ENCODE measurements around the gene CYP2W1.
"Not testable (repeated sequence)": the region's sequence is repeated elsewhere in the genome, so short reads cannot be mapped to it uniquely, and the experiment has no call there.

Gene CYP2W1

GRCh38 chr7:1029637-1030443 lies 46.9 kb downstream of the CYP2W1 start:
- Histone ChIP-seq H3K4me3 (no peak overlapping the region), H3K9me3 (ENCODE audit: low read depth, low read length) (no peaks in the 10 kb centered on the region), H3K9ac (ENCODE audit: insufficient read length) (no peak overlapping the region), H3K27ac (no peak overlapping the region), H3K36me3 (ENCODE audit: insufficient read depth, low read length) (no peaks in the 10 kb centered on the region)
- no peak for DNase-seq (ENCODE audit: low read depth, low spot score)
- TF ChIP-seq POLR2AphosphoS5 (IDR thresholded peaks at IDR 0.05; ENCODE audit: borderline replicate concordance, low read depth, low read length) (no peak), EZH2 (IDR thresholded peaks at IDR 0.05) (no peak), FOXP2 (optimal IDR thresholded peaks at IDR 0.05; ENCODE audit: control extremely low read depth, extremely low read length, insufficient read depth) (no peak)

GRCh38 chr7:1030444-1031070 lies 47.6 kb downstream of the CYP2W1 start:
- DNase-seq (ENCODE audit: low read depth, low spot score), result no peak
- Histone ChIP-seq H3K9me3 (ENCODE audit: low read depth, low read length) (no peaks in the 10 kb centered on the region), H3K9ac (ENCODE audit: insufficient read length) (no peak overlapping the region), H3K4me3 (no peak overlapping the region), H3K36me3 (ENCODE audit: insufficient read depth, low read length) (no peaks in the 10 kb centered on the region), H3K27ac (no peak overlapping the region)
- no peak for TF ChIP-seq POLR2AphosphoS5 (IDR thresholded peaks at IDR 0.05; ENCODE audit: borderline replicate concordance, low read depth, low read length)

GRCh38 chr7:1031716-1032455 lies 48.9 kb downstream of the CYP2W1 start:
- no peak overlapping the region for H3K9ac ChIP-seq (ENCODE audit: insufficient read length)
- no peaks in the 10 kb centered on the region for H3K9me3 ChIP-seq (ENCODE audit: low read depth, low read length)
- no peak for DNase-seq (ENCODE audit: low read depth, low spot score)
- TF ChIP-seq EZH2 (IDR thresholded peaks at IDR 0.05) (no peak), POLR2AphosphoS5 (IDR thresholded peaks at IDR 0.05; ENCODE audit: borderline replicate concordance, low read depth, low read length) (no peak), FOXP2 (optimal IDR thresholded peaks at IDR 0.05; ENCODE audit: control extremely low read depth, extremely low read length, insufficient read depth) (no peak)
- H3K27ac ChIP-seq, result no peak overlapping the region
- no peak overlapping the region for H3K4me3 ChIP-seq
- H3K36me3 ChIP-seq (ENCODE audit: insufficient read depth, low read length), result no peaks in the 10 kb centered on the region

GRCh38 chr7:1032536-1033181 lies 49.7 kb downstream of the CYP2W1 start:
- H3K9me3 ChIP-seq (ENCODE audit: low read depth, low read length), result no peaks in the 10 kb centered on the region
- no peak overlapping the region for H3K4me3 ChIP-seq
- no peak for TF ChIP-seq EZH2 (IDR thresholded peaks at IDR 0.05)
- TF ChIP-seq POLR2AphosphoS5 (IDR thresholded peaks at IDR 0.05; ENCODE audit: borderline replicate concordance, low read depth, low read length), result no peak
- TF ChIP-seq FOXP2 (optimal IDR thresholded peaks at IDR 0.05; ENCODE audit: control extremely low read depth, extremely low read length, insufficient read depth), result no peak
- H3K36me3 ChIP-seq (ENCODE audit: insufficient read depth, low read length), result no peaks in the 10 kb centered on the region
- H3K27ac ChIP-seq, result no peak overlapping the region
- no peak for DNase-seq (ENCODE audit: low read depth, low spot score)
- no peak overlapping the region for H3K9ac ChIP-seq (ENCODE audit: insufficient read length)

- Histone ChIP-seq H3K4me3 (no peak overlapping the region), H3K9me3 (ENCODE audit: low read depth, low read length) (no peaks in the 10 kb centered on the region), H3K36me3 (ENCODE audit: insufficient read depth, low read length) (no peaks in the 10 kb centered on the region), H3K9ac (ENCODE audit: insufficient read length) (no peak overlapping the region), H3K27ac (no peak overlapping the region)
- TF ChIP-seq POLR2AphosphoS5 (IDR thresholded peaks at IDR 0.05; ENCODE audit: borderline replicate concordance, low read depth, low read length) (no peak), FOXP2 (optimal IDR thresholded peaks at IDR 0.05; ENCODE audit: control extremely low read depth, extremely low read length, insufficient read depth) (no peak), EZH2 (IDR thresholded peaks at IDR 0.05) (no peak)
- DNase-seq (ENCODE audit: low read depth, low spot score), result no peak
Observed at GRCh38 chr7:1033546-1034145, 50.7 kb downstream of the CYP2W1 start.

- DNase-seq (ENCODE audit: low read depth, low spot score); H3K36me3 ChIP-seq (ENCODE audit: insufficient read depth, low read length); H3K9ac ChIP-seq (ENCODE audit: insufficient read length); H3K9me3 ChIP-seq (ENCODE audit: low read depth, low read length); H3K4me3 ChIP-seq; H3K27ac ChIP-seq: not testable (repeated sequence)
Observed at GRCh38 chr7:1034769-1035168, 51.8 kb downstream of the CYP2W1 start.

GRCh38 chr7:1036164-1036928 lies 53.4 kb downstream of the CYP2W1 start:
- not testable (repeated sequence) for H3K27ac ChIP-seq; H3K4me3 ChIP-seq; DNase-seq (ENCODE audit: low read depth, low spot score); H3K36me3 ChIP-seq (ENCODE audit: insufficient read depth, low read length); H3K9ac ChIP-seq (ENCODE audit: insufficient read length); H3K9me3 ChIP-seq (ENCODE audit: low read depth, low read length)

Measured in SK-N-MC (cell line).